ENCODE results near the gene CAPN13.

DNA sequence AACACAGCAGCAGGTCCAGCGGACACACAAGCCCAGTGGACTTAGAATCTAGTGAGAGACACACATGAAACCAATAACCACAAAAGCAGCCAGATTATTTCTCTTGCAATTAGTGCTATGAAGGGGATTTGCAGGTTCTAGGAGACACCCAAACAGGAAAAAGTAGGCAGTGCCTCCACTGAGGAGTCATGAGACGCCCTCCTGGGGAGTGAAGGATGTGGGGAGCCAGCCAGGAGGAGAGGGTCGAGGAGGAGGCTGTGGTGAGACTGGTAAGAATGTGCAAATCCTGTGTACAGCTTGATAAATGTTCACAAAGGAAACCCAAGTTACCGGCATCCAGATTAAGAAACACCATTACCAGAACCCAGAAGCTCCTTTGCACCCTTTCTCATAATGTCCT is 2.7 kb upstream of the CAPN13 start:
- TF ChIP-seq POLR2AphosphoS5 (IDR thresholded peaks at IDR 0.05; ENCODE audit: low read depth, low read length) (no peak), SIN3A (IDR thresholded peaks at IDR 0.05; ENCODE audit: borderline replicate concordance, insufficient read depth, low read length) (no peak), TAF1 (IDR thresholded peaks at IDR 0.05; ENCODE audit: borderline replicate concordance, insufficient read depth, low read length) (no peak), FOXP2 (optimal IDR thresholded peaks at IDR 0.05; ENCODE audit: borderline replicate concordance, extremely low read depth, extremely low read length, insufficient read depth) (no peak)
- TF ChIP-seq, protein P1, sequence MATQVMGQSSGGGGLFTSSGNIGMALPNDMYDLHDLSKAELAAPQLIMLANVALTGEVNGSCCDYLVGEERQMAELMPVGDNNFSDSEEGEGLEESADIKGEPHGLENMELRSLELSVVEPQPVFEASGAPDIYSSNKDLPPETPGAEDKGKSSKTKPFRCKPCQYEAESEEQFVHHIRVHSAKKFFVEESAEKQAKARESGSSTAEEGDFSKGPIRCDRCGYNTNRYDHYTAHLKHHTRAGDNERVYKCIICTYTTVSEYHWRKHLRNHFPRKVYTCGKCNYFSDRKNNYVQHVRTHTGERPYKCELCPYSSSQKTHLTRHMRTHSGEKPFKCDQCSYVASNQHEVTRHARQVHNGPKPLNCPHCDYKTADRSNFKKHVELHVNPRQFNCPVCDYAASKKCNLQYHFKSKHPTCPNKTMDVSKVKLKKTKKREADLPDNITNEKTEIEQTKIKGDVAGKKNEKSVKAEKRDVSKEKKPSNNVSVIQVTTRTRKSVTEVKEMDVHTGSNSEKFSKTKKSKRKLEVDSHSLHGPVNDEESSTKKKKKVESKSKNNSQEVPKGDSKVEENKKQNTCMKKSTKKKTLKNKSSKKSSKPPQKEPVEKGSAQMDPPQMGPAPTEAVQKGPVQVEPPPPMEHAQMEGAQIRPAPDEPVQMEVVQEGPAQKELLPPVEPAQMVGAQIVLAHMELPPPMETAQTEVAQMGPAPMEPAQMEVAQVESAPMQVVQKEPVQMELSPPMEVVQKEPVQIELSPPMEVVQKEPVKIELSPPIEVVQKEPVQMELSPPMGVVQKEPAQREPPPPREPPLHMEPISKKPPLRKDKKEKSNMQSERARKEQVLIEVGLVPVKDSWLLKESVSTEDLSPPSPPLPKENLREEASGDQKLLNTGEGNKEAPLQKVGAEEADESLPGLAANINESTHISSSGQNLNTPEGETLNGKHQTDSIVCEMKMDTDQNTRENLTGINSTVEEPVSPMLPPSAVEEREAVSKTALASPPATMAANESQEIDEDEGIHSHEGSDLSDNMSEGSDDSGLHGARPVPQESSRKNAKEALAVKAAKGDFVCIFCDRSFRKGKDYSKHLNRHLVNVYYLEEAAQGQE (IDR thresholded peaks at IDR 0.05; ENCODE audit: insufficient read depth in 1 of 2, low read depth in 2 of 2, low read length in 2 of 2) = no peak

Data from PFSK-1 (cell line).